GM18511 (cell line): ENCODE results near the gene PTPRU.
"Not testable (repeated sequence)": the region's sequence is repeated elsewhere in the genome, so short reads cannot be mapped to it uniquely, and the experiment has no call there.

Experiments used
- ATAC-seq: cut with Tn5 transposase; IDR thresholded peaks from one replicate; pipeline ENCODE4 v1.9.1; 2021; ENCODE audit warnings: mild to moderate bottlenecking, moderate library complexity; ENCODE audit not compliant: unreplicated experiment

The PTPRU gene

GRCh38 chr1:29284286-29284960, 48.1 kb downstream of the PTPRU start:
- ATAC-seq, result no peak

- no peak for ATAC-seq
Measured at GRCh38 chr1:29284961-29285560, 48.7 kb downstream of the PTPRU start.

GRCh38 chr1:29285771-29286170, 49.4 kb downstream of the PTPRU start:
- ATAC-seq, result no peak

- ATAC-seq, result no peak
Measured at GRCh38 chr1:29286194-29286767, 50.0 kb downstream of the PTPRU start.

- no peak for ATAC-seq
Measured at GRCh38 chr1:29289493-29289892, 53.2 kb downstream of the PTPRU start.

GRCh38 chr1:29290414-29290985, 54.2 kb downstream of the PTPRU start:
- ATAC-seq, result no peak

GRCh38 chr1:29291756-29292155, 55.4 kb downstream of the PTPRU start:
- ATAC-seq, result no peak

GRCh38 chr1:29292344-29292743, 56.0 kb downstream of the PTPRU start:
- ATAC-seq, result no peak

GRCh38 chr1:29297450-29297849, 61.1 kb downstream of the PTPRU start:
- ATAC-seq, result no peak

- ATAC-seq, result no peak
Measured at GRCh38 chr1:29298246-29298645, 61.9 kb downstream of the PTPRU start.

GRCh38 chr1:29299446-29299845, 63.1 kb downstream of the PTPRU start:
- no peak for ATAC-seq

GRCh38 chr1:29301732-29302131, 65.4 kb downstream of the PTPRU start:
- ATAC-seq, result not testable (repeated sequence)

- no peak for ATAC-seq
Measured at GRCh38 chr1:29303201-29304024, 67.1 kb downstream of the PTPRU start.

- ATAC-seq, result no peak
Measured at GRCh38 chr1:29304025-29304684, 67.8 kb downstream of the PTPRU start.

GRCh38 chr1:29305943-29306342, 69.6 kb downstream of the PTPRU start:
- no peak for ATAC-seq

- ATAC-seq, result no peak
Measured at GRCh38 chr1:29306471-29307140, 70.3 kb downstream of the PTPRU start.

GRCh38 chr1:29309075-29309474, 72.8 kb downstream of the PTPRU start:
- ATAC-seq, result no peak

- no peak for ATAC-seq
Measured at GRCh38 chr1:29309621-29310020, 73.3 kb downstream of the PTPRU start.

GRCh38 chr1:29310616-29311180, 74.4 kb downstream of the PTPRU start:
- no peak for ATAC-seq
